NCI-H1105 (cell line): ENCODE data around the gene CHL1.

Experiments used
- DNase-seq: peaks from one replicate; lab custom pipeline; 2025; lab: John Stamatoyannopoulos, UW

CHL1 gene

GRCh38 chr3:217099-217813 is 20.7 kb downstream of the CHL1 start:
- DNase-seq: no peak

DNA sequence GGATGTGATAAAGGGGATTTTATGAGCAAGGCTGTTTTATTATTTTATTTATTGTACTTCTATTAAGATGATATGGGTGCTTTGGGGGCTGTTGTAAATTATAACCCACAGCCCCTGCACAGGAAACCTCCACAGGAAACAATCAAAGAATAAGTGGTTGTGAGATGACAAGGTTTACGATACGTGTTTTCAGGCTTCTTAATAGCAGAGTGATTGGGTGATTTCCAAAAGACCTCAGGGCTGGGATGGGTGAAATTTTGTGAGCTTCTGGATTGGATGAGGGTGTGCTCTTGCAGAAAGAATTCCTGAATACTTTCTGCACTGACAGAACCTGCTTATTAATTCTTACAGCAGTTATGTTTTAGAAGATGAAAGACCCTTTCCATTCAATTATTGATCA is 21.4 kb downstream of the CHL1 start:
- no peak for DNase-seq

- DNase-seq: no peak
Measured at GRCh38 chr3:228442-229182, 32.0 kb downstream of the CHL1 start.

DNA sequence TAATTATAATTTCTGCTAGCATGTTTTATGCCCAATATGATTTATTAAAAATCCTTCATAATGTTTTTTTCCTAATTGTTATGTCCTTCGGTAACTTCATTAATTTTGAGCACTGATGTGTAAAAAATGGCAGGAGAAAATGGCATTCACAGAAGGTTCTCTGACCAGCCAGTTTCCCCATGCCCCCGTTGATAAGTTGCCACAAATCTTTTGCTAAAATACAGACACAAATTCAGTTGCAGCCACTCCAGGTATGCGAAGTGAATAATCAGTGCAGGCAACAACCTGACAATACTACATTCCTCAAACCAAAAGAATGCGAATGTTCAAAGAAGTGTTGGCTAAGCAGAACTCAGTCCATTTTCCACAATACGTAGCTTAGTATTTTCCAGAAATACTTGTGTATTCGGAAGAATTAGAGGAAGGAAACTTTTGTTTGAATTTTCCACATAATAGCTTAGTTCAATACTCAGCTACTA is 32.7 kb downstream of the CHL1 start:
- no peak for DNase-seq

DNA sequence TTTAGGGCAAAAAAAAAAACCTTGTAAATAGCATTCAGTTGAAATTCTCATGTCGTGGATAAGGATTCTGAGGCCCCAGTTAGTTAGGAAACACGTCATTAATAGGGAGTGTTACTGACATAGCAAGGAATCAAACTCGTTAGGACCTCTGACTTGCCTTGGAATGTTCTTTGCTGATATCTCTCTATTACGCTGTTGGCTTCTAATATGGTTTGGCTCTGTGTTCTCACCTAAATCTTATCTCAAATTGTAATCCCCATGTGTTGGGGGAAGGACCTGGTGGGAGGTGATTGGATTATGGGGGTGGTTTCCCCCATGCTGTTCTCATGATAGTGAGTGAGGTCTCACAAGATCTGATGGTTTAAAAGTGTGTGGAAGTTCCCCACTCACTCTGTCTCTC is 40.3 kb downstream of the CHL1 start:
- no peak for DNase-seq

DNA sequence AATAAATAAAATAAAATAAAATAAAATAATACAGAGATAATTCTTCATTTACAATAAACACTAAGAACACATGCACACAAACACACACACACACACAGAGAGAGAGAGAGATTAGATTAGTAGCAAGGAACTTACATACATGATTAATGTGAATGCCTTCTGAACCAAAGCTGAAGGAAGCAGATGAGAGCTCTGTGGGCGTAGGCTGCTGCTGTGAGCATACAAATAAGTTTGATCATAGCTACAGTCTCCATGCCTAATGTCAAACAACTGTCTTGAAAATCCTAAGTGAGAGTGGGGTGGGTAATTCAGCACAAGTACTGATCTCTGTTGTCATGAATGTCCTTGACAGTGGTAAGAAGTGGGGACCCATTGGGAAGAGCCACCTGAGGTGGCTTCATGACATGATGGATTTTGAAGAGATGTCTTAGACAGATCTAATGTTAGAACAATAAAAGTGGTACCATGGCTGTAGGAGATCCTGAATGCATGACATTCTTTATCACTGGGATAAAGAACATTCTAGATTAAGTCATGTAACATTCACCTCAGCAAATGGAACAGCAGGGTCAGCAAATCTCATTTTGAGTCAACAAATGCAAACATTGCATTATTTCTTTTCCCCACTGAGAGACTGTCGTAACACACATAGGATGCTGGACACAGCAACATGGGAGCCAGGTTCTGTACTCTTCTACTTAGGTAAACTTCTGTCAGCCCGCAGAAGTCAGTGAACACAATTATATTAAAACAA is 46.2 kb downstream of the CHL1 start:
- DNase-seq: no peak

- DNase-seq: no peak
Measured at GRCh38 chr3:243356-243725, 46.8 kb downstream of the CHL1 start.

DNA sequence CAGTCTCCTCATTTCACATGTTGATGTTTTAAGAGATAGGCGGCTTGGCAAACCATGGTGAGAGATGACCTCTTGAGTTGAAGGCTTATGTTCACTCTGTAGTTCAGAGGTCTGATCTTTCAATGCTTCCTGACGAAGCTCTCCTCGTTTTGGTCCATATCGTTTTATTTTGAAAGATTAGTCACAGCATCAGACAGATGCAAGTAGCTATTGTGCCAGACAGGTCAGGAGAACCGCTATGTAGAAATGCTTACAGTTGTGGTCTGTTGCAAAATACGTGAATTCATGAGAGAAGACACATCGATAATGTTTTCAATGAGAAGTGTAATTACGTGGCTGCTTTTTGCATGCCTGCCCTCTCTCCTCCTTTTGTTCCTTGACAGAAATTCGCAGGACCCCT is 47.5 kb downstream of the CHL1 start:
- DNase-seq: no peak

- DNase-seq: no peak
Measured at GRCh38 chr3:247916-248315, 51.4 kb downstream of the CHL1 start.

DNA sequence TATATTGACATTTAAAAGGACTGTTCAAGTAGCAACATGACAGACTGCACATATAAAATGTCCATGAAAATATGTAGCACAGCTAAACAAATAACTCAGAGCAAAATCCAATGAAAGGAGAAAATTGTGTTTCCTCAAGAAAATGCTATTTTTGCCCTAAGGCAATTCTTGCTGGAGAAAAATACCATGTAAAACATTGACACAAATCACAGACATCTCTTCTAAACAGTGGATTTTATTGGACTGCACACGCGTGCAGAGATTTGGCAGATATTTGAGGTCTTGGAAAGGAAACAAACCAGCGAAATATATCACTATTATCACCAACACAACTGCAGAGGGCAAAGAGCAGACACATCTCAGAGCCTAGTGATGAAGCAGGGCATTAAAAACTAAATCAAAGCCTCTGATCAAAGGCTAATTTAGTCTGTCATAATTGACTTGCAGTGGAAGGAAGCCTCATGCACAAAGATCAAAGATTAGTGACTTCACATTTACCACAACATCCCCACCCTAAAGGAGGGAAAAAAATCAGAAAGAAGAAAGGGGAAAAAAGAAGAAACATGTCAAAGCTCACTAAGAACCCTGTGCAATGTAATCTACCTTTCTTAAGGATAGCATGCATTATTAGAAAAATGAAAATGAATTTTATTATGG is 52.4 kb downstream of the CHL1 start:
- no peak for DNase-seq

- no peak for DNase-seq
Measured at GRCh38 chr3:249587-250262, 53.2 kb downstream of the CHL1 start.

- no peak for DNase-seq
Measured at GRCh38 chr3:256501-256900, 59.9 kb downstream of the CHL1 start.

- no peak for DNase-seq
Measured at GRCh38 chr3:257826-258225, 61.3 kb downstream of the CHL1 start.

GRCh38 chr3:260898-261297 is 64.3 kb downstream of the CHL1 start:
- DNase-seq: no peak

GRCh38 chr3:263393-263792 is 66.8 kb downstream of the CHL1 start:
- no peak for DNase-seq

- no peak for DNase-seq
Measured at GRCh38 chr3:264394-265156, 68.0 kb downstream of the CHL1 start.

DNA sequence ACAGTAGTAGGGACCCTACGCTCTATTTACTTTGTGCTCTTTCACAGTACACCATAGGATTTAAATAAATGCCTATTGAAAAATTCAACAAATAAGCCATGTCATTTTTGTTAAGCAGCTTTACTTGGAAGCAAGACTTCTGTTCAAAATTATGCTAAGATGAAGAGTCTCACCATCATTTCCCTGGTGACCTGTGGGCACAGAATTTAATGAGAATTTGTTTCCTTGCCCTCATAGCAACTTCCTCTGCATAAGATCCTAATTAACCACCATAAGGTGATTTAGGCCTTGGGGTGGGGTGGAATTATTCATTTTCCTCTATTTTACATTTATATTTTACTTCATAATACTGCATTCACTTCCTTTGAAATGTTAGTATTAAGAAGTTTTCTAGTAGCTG is 70.5 kb downstream of the CHL1 start:
- DNase-seq: no peak

DNA sequence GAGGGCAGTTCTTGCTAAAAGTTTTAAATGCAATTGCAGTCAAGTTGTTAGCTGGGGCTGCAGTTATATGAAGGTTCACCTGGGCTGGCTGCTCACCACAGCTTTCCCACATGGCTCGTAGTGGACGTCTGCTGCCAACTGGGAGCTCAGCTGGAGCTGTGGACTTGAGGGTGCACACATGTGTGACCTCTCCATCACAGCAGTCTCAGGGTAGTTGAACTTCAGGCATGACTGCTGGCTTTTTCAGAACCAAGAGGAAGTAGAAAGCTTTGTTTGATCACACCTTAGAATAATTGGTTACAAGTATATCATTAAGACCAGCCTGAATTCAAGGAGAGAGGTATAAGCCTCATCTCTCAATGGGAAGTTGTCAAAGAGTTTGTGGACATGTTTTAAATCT is 74.1 kb downstream of the CHL1 start:
- no peak for DNase-seq

GRCh38 chr3:274927-275326 is 78.4 kb downstream of the CHL1 start:
- no peak for DNase-seq

DNA sequence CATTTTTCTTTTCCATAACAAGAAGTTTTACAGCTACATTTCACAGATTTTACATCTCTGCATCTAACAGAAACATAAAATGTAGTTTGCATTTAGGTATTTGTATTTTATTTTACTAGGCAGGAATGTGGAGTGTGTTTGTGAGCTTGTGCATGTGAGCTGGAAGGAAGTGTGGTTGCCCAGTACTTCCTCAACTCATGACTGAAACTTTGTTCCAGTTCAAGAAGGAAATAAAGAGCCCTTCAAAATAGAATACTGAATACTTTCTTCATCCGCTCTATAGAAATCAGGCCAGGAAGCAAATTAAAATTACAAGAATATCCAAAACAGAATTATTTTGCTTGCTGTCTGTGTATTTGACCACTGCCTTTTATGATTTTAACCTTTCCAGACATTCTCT is 81.3 kb downstream of the CHL1 start:
- no peak for DNase-seq
